H9 (cell line): ENCODE results near the gene CCDC78. TPM values are rescaled to one million over a fixed set of nuclear protein-coding genes. Genes with fewer than 3 reads are reported as not detected.
A peak's percentile ranks its signal among the peaks of the same experiment; 100 is the strongest.

Source experiments
- DNase-seq: peaks from one replicate; pipeline ENCODE4 v3.0.0-alpha.2; 2017
- H2AFZ ChIP-seq: one replicate; pipeline ENCODE4 v1.6.1; 2013; ENCODE audit warnings: mild to moderate bottlenecking, low read length, control low read depth, moderate library complexity
- H2AK5ac ChIP-seq: 2 replicates; pipeline ENCODE4 v1.6.1; 2013; ENCODE audit warnings: low read length, control low read depth, mixed read lengths; ENCODE audit not compliant: insufficient read length
- H2BK120ac ChIP-seq: one replicate; pipeline ENCODE4 v1.6.1; 2013; ENCODE audit warnings: low read depth, mild to moderate bottlenecking, low read length, control low read depth, inconsistent platforms; ENCODE audit not compliant: poor library complexity, severe bottlenecking
- H2BK12ac ChIP-seq: 2 replicates; pipeline ENCODE4 v1.6.1; 2013; ENCODE audit warnings: low read length, control low read depth, mixed read lengths, low read depth; ENCODE audit not compliant: insufficient read length
- H2BK15ac ChIP-seq: 2 replicates; pipeline ENCODE4 v1.6.1; 2013; ENCODE audit warnings: low read depth, low read length, control low read depth
- H2BK20ac ChIP-seq: one replicate; pipeline ENCODE4 v1.6.1; 2013; ENCODE audit warnings: low read depth, mild to moderate bottlenecking, low read length, control low read depth, inconsistent platforms; ENCODE audit not compliant: poor library complexity, severe bottlenecking
- H2BK5ac ChIP-seq: 2 replicates; pipeline ENCODE4 v1.6.1; 2013; ENCODE audit warnings: low read length, control low read depth, mixed read lengths; ENCODE audit not compliant: insufficient read length
- H3K14ac ChIP-seq: 2 replicates; pipeline ENCODE4 v1.6.1; 2013; ENCODE audit warnings: low read length, control low read depth; ENCODE audit not compliant: insufficient read depth
- H3K18ac ChIP-seq: 2 replicates; pipeline ENCODE4 v1.6.1; 2013; ENCODE audit warnings: low read depth, mild to moderate bottlenecking, mixed read lengths, low read length, control low read depth; ENCODE audit not compliant: insufficient read length
- H3K23ac ChIP-seq: 2 replicates; pipeline ENCODE4 v1.6.1; 2013; ENCODE audit warnings: low read length, control low read depth, mixed read lengths, low read depth; ENCODE audit not compliant: insufficient read length
- H3K23me2 ChIP-seq: 2 replicates; pipeline ENCODE4 v1.6.1; 2013; ENCODE audit warnings: low read depth, mild to moderate bottlenecking, mixed read lengths, low read length, control low read depth; ENCODE audit not compliant: insufficient read length, poor library complexity, severe bottlenecking
- H3K27ac ChIP-seq: 2 replicates; pipeline ENCODE4 v1.5.1; 2013; ENCODE audit warnings: low read length, control low read depth, mixed read lengths, low read depth; ENCODE audit not compliant: insufficient read length
- H3K27me3 ChIP-seq: 2 replicates; pipeline ENCODE4 v1.6.1; 2013; ENCODE audit warnings: low read length, control low read depth, inconsistent platforms; ENCODE audit not compliant: insufficient read depth
- H3K4ac ChIP-seq: 2 replicates; pipeline ENCODE4 v1.6.1; 2013; ENCODE audit warnings: low read depth, mild to moderate bottlenecking, control low read depth, inconsistent platforms, low read length, moderate library complexity
- H3K4me1 ChIP-seq: 2 replicates; pipeline ENCODE4 v1.6.1; 2013; ENCODE audit warnings: low read length, control low read depth, inconsistent platforms; ENCODE audit not compliant: insufficient read depth
- H3K4me2 ChIP-seq: 2 replicates; pipeline ENCODE4 v1.6.1; 2013; ENCODE audit warnings: low read length, control low read depth, mixed read lengths; ENCODE audit not compliant: insufficient read length, insufficient read depth
- H3K56ac ChIP-seq: 2 replicates; pipeline ENCODE4 v1.6.1; 2013; ENCODE audit warnings: low read depth, mild to moderate bottlenecking, mixed read lengths, low read length, control low read depth; ENCODE audit not compliant: insufficient read length
- H3K79me1 ChIP-seq: 2 replicates; pipeline ENCODE4 v1.6.1; 2013; ENCODE audit warnings: low read depth, mild to moderate bottlenecking, moderate library complexity, low read length, control low read depth, inconsistent platforms; ENCODE audit not compliant: insufficient read depth, poor library complexity, severe bottlenecking
- H3K79me2 ChIP-seq: 2 replicates; pipeline ENCODE4 v1.6.1; 2013; ENCODE audit warnings: low read length, control low read depth, inconsistent platforms; ENCODE audit not compliant: insufficient read depth
- H3K9ac ChIP-seq: 2 replicates; pipeline ENCODE4 v1.6.1; 2013; ENCODE audit warnings: low read length, control low read depth, mixed read lengths; ENCODE audit not compliant: insufficient read length; ENCODE audit errors: extremely low read depth
- H3K9me3 ChIP-seq: one replicate; pipeline ENCODE4 v1.6.1; 2013; ENCODE audit warnings: low read depth, low read length, inconsistent platforms; ENCODE audit not compliant: control insufficient read depth
- H3T11ph ChIP-seq: one replicate; pipeline ENCODE4 v1.6.1; 2013; ENCODE audit warnings: mild to moderate bottlenecking, low read length, control low read depth, inconsistent platforms
- H4K20me1 ChIP-seq: one replicate; pipeline ENCODE4 v1.6.1; 2013; ENCODE audit not compliant: control insufficient read depth, insufficient read length, insufficient read depth
- H4K5ac ChIP-seq: 2 replicates; pipeline ENCODE4 v1.6.1; 2013; ENCODE audit warnings: low read depth, mild to moderate bottlenecking, mixed read lengths, low read length, control low read depth; ENCODE audit not compliant: insufficient read length
- H4K8ac ChIP-seq: replicated peaks from 2 replicates; pipeline ENCODE4 v1.6.1; 2013; ENCODE audit warnings: low read length, control low read depth, mixed read lengths, low read depth; ENCODE audit not compliant: insufficient read length
- H4K91ac ChIP-seq: 2 replicates; pipeline ENCODE4 v1.6.1; 2013; ENCODE audit warnings: low read depth, mild to moderate bottlenecking, moderate library complexity, mixed read lengths, low read length, control low read depth; ENCODE audit not compliant: insufficient read length
- H3K27ac Mint-ChIP-seq, 3 experiments: 2 replicates in 2 of 3; 3 replicates in 1 of 3; pipeline ENCODE4 v1.8.0; 2020 to 2021; ENCODE audit warnings: mixed read lengths in 3 of 3, mild to moderate bottlenecking in 1 of 3, moderate library complexity in 1 of 3
- H3K27me3 Mint-ChIP-seq: 2 replicates; pipeline ENCODE4 v1.8.0; 2021; ENCODE audit warnings: low read depth, mild to moderate bottlenecking, moderate library complexity, mixed read lengths
- H3K36me3 Mint-ChIP-seq, 3 experiments: 2 replicates in 2 of 3; 3 replicates in 1 of 3; pipeline ENCODE4 v1.8.0; 2020 to 2021; ENCODE audit warnings: low read depth in 3 of 3, mixed read lengths in 3 of 3; ENCODE audit not compliant: insufficient read depth in 1 of 3
- H3K4me1 Mint-ChIP-seq, 2 experiments: 2 replicates each; pipeline ENCODE4 v1.8.0; 2020; ENCODE audit warnings: mixed read lengths in 2 of 2
- H3K4me3 Mint-ChIP-seq, 2 experiments: 2 replicates in 1 of 2; 3 replicates in 1 of 2; pipeline ENCODE4 v1.8.0; 2020 to 2021; ENCODE audit warnings: mild to moderate bottlenecking in 2 of 2, mixed read lengths in 2 of 2, moderate library complexity in 1 of 2
- H3K9me3 Mint-ChIP-seq, 2 experiments: 2 replicates in 1 of 2; 3 replicates in 1 of 2; pipeline ENCODE4 v1.8.0; 2020; ENCODE audit warnings: mild to moderate bottlenecking in 2 of 2, mixed read lengths in 2 of 2, moderate library complexity in 1 of 2
- WGBS: extraction: QIAGEN DNeasy Blood & Tissue Kit; methylation state at CpG from one replicate; pipeline ENCODE4 v1.1.7; 2013; ENCODE audit warnings: missing lambda C conversion rate, low lambda C conversion rate, mixed read lengths; ENCODE audit not compliant: insufficient read length; ENCODE audit errors: extremely low coverage; 5-methylcytosine and 5-hydroxymethylcytosine counted together
- total RNA-seq: library from RNA; stranded (reverse); gene quantifications from 2 replicates; pipeline ENCODE4 v1.2.1, GENCODE V29; 2021
- TF ChIP-seq, protein P1 (sequence below): fragments of 200-600 bp; sonication (generic); conservative IDR thresholded peaks from 3 replicates; pipeline ENCODE4 v1.8.0; 2021; ENCODE audit warnings: antibody characterized with exemption, mild to moderate bottlenecking

CCDC78 gene
- total RNA-seq, 1 experiment from 2014 or later = 12.1 TPM

DNA sequence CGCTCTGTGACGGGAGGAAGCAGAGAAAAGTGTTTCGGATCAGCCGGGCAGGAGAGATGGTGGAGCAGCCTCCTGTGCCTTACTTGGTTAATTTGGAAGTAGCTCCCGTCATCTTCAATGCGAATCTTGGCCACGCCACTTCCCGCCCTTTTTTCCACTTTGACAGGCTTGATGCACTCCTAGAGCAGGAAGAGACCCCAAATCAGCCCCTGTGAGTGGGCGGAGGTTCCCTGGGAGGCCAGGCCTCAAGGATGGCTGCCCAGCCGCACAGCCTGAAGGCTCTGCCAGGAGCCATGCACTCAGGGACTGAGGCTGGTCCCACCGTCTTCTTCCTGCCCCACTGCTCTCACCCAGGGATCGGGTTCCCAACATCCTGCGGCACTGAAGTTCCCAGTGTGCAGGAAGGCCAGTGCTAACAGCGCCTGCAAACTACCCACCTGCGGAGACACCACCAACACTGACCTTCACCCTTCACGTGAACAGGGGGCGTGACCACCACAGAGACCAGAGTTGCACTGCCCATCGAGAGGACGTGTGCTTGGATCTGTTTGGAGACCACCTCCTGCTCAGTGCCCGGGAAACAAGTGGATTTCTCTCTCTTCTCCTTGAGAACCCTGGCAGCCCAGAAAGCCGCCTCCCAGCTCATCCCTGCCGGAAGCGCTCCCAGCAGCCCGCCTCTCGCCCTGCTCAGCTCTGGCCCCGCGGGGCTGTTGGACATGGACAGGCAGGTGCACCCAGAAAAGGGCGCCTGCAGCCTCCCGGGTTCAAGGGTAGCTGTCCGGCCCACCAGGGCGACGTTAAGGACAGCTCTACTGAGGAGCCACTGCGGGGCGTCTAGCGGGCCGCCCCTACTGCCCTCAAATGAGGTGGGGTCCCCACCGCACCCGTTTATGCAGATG is 13.6 kb upstream of the CCDC78 start:
- Mint-ChIP-seq H3K9me3 (no peaks in the 10 kb centered on the region), H3K4me3 (peak overlapping the region; percentile 75 to 84), H3K36me3 (peaks cover 5 to 24% (median 24%) of the 10 kb centered on the region in 3 experiments; a peak in 6 of 7 replicates), H3K27me3 (no peaks in the 10 kb centered on the region), H3K4me1 (peaks cover 9 to 13% of the 10 kb centered on the region in 2 experiments), H3K27ac (no peak overlapping the region)
- Histone ChIP-seq H3K18ac (no peak overlapping the region), H3K27ac (no peak overlapping the region), H3K4ac (no peak overlapping the region), H2AK5ac (no peak overlapping the region), H2BK15ac (no peak overlapping the region), H4K8ac (no peak overlapping the region), H3K23me2 (peaks cover 10% of the 10 kb centered on the region), H3K14ac (0 out of 2 replicates have a peak overlapping the region, but pooled peaks have one; percentile 16), H3K4me1 (peaks cover 2% of the 10 kb centered on the region; the same call in 1 of the 2 replicates), H3K27me3 (no peaks in the 10 kb centered on the region), H3K9ac (peak overlapping the region; percentile 27), H3K79me2 (no peaks in the 10 kb centered on the region), H4K5ac (no peak overlapping the region), H4K91ac (no peak overlapping the region), H3K4me2 (peak overlapping the region; percentile 55), H2AFZ (no peak overlapping the region), H2BK12ac (no peak overlapping the region), H3K56ac (no peak overlapping the region), H3K9me3 (no peaks in the 10 kb centered on the region), H2BK20ac (no peak overlapping the region), H2BK120ac (no peak overlapping the region), H4K20me1 (no peaks in the 10 kb centered on the region), H3K79me1 (no peaks in the 10 kb centered on the region), H3K23ac (no peak overlapping the region), H3T11ph (no peak overlapping the region), H2BK5ac (no peak overlapping the region)
- TF ChIP-seq, protein P1, sequence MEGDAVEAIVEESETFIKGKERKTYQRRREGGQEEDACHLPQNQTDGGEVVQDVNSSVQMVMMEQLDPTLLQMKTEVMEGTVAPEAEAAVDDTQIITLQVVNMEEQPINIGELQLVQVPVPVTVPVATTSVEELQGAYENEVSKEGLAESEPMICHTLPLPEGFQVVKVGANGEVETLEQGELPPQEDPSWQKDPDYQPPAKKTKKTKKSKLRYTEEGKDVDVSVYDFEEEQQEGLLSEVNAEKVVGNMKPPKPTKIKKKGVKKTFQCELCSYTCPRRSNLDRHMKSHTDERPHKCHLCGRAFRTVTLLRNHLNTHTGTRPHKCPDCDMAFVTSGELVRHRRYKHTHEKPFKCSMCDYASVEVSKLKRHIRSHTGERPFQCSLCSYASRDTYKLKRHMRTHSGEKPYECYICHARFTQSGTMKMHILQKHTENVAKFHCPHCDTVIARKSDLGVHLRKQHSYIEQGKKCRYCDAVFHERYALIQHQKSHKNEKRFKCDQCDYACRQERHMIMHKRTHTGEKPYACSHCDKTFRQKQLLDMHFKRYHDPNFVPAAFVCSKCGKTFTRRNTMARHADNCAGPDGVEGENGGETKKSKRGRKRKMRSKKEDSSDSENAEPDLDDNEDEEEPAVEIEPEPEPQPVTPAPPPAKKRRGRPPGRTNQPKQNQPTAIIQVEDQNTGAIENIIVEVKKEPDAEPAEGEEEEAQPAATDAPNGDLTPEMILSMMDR = no peak
- DNase-seq = no peak
- no CpG with 5 or more reads among the region's 38 CpGs for WGBS
